IPS-18c (cell line): ENCODE data around the gene TENT5A.
"Not testable (repeated sequence)": the region's sequence is repeated elsewhere in the genome, so short reads cannot be mapped to it uniquely, and the experiment has no call there.

Experiments used
- H3K4me3 ChIP-seq: 2 replicates; pipeline ENCODE4 v1.7.0; 2013; ENCODE audit warnings: low read depth, mild to moderate bottlenecking, low read length, moderate library complexity; ENCODE audit not compliant: insufficient read depth
- H3K9me3 ChIP-seq: one replicate; pipeline ENCODE4 v1.6.1; 2013; ENCODE audit warnings: mild to moderate bottlenecking, low read length, moderate library complexity; ENCODE audit not compliant: control insufficient read depth, insufficient read depth

TENT5A gene

DNA sequence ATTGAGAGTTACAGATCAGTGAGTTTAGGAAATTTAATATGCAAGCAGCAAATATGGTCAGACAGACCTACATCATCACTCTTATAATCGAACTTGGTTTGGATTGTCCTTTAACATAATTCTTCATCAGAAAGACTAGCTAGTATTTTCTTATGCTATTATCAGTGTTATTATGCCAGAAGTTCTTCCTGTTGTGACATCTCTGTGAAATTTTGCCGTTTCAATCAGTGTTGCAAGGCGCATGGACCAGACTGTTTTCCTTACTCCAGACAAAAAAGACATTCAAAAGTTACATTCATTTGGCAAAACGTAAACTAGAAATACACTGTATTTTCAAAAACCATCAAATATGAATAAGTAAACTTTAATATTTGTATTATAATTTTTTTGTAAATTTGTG, 5.7 kb upstream of the TENT5A start:
- no peaks in the 10 kb centered on the region for H3K9me3 ChIP-seq
- H3K4me3 ChIP-seq, result no peak overlapping the region

DNA sequence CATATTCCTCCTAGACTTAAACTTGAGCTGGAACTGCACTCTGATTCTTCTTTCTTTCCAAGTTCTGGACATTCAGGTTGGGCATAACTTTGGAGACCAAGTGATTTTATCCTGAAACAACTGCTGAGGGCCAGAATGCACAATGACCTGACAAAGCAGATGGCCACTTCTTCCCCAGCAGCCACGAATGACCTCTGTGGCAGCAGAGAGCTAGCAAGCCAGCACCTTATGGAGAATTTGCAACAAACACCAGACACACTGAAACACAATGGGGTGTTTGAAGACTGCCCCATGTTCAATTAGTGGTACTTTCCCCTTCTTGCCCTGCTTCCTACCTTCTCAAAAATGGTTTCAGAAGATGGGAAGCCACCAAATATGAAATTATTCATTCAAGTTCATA, 4.2 kb upstream of the TENT5A start:
- no peaks in the 10 kb centered on the region for H3K9me3 ChIP-seq
- no peak overlapping the region for H3K4me3 ChIP-seq

- Histone ChIP-seq H3K4me3 (no peak overlapping the region), H3K9me3 (no peaks in the 10 kb centered on the region)
Observed at GRCh38 chr6:81755551-81755950, 3.1 kb upstream of the TENT5A start.

DNA sequence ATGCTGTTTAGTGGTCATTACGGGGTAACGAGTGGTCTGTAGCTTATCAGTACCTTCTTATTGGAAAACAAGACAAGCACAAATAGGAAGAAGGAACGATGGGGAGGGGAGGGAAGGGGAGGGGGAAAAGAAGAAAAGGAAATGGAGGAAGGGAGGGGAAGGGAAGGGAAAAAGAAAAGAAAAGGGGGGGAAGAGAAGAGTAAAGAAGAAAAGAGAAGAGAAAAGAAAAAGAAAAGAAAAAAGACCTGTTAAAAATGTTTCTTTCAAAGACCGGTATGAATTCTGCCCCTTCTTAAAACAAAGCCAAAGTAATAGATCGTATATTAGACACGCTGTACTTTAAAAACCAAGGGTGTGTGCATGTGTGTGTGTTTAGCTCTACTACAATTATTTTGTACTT, 2.4 kb upstream of the TENT5A start:
- no peaks in the 10 kb centered on the region for H3K9me3 ChIP-seq
- no peak overlapping the region for H3K4me3 ChIP-seq

DNA sequence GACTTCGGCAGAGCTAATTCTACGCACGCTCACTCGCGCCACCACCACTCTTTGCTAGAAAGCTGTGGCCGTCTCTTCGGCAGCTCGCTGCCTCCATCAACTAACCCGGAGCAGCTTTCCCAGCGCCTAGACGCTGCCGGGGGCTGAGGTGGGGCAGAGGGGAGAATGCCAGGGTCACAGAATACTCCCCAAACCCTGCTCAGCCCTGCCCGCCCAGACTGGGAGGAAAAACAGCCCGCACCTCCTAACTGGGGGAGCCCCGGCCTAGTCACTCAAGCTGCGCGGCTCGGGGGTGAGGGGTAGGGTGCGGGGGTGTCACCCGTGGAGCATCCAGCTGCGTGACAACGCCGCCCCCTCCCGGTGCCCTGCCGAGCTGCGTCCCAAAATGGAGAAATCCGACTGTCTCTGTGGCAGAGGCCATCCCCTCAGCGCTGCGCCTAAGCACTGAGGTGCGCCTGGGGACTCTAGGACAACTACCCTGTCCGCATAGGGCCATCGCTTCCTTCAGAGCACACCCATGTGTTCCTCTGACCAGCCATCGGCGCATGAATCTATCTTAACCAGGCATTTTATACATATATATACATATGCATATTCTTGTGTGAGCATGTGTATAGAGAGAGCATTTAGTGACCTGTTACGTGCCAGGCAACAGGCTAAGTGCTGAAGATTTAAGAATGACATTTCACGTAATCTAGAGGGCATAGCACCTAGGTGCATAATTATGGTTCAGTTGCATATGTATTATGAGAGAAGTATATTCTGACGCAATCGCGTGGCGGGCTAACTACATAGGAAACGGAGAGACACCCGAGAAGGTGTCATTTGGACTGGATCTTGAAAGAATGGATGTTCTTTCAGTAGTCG, 1.5 kb upstream of the TENT5A start:
- Histone ChIP-seq H3K4me3 (peak overlapping the region; percentile 91), H3K9me3 (no peaks in the 10 kb centered on the region)

DNA sequence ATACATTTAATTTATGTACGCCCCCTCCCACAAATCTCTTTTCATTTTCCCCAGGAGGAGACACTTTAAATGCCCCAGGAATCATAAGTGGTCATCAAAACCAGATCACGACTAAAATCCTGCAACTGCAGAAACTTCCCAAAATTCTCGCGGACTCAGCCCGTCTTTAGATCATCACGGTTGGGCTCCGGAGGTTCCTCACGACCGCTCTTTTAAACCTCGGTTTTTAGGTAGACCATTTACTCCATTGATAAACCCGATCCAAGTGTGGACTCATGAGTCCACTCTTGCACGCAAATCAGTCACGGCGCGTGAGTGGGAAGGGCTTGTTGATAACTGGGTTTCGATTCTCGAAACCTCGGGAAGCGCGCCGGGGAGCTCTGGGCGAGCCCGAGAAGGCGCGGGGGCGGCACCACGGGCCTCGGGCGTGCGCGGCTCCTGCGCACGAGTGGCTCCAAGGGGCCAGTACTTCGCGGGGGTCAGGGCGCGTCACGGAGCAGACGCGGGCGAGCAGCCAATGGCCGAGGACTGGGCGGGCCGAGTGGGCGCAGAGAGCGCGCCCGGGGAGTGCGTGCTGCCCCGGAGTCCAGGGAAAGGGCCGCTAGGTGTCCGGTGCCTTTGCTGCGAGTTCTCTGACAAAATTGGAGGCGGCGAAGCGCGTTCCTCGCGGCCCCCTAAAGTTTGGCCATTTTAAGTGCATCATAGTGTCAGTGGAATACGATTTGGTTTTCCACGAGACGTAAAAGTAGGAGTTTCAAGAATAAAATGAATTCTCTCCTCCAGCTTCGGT, 635 bp upstream of the TENT5A start:
- H3K4me3 ChIP-seq, result peak overlapping the region; percentile 91
- no peaks in the 10 kb centered on the region for H3K9me3 ChIP-seq

DNA sequence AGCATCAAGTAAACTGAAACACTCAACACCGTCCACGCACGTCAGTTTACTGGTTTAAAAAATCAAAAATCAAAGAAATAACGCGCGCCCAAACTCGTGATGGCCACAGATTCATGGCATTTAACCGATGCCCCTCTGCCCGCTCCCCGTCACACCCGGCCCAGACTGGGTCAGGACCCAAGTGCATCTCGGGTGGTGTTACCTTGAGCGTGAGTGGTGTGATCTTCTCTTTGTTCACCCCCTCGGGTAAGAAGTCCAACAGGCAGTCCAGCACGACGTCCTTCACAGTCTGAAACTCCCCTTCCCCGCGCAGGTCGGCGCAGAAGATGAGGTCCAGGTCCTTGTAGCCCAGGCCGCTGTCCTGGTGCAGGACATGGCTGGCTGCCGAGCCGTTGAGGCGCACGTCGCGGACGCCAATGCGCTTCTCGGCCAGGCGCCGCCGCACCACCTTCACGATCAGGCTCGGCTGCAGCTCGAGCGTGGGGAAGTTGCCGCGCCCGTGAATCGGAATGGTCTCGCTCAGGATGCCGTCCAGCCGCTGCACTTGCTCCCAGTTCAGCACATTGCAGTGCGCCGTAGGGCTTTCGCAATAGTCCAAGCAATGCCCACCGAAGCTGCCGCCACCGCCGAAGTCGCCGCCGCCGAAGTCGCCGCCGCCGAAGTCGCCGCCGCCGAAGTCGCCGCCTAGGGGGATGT, 945 bp downstream of the TENT5A start:
- Histone ChIP-seq H3K9me3 (no peaks in the 10 kb centered on the region), H3K4me3 (peak overlapping the region; percentile 91)

DNA sequence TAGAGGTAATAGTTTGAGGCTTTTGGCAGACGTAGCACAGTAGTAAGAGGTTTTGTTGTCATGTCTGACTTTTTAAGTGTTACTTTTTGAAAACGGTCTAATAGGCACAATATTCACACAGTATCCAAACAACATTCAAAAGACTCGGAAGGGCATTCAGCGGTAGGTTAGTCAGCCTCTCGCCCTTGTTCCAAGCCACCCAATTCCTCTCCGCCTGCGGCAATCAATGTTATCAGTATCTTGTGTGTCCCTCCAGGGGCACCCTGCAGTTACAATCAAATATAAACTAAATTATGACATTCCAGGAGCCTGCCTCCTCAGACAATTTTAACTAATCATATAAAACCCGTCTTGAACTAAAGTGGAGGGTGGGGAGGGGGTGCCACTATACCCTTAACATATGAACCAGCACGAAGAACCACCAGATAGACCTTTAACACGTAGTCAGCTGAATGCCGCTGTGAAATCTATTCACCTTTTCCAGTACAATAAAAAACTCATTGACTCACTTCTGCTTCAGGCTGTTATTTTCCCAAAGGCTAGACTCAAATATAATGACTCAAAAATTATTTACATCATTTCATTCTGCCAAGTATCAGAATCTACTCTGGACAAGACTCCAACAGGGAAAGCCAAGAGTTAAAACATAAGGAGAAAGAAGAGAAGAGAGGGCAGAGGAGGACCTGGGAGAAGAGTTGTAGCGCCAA, 1.6 kb downstream of the TENT5A start:
- Histone ChIP-seq H3K4me3 (peak overlapping the region; percentile 91; the same call in 1 of the 2 replicates), H3K9me3 (no peaks in the 10 kb centered on the region)

DNA sequence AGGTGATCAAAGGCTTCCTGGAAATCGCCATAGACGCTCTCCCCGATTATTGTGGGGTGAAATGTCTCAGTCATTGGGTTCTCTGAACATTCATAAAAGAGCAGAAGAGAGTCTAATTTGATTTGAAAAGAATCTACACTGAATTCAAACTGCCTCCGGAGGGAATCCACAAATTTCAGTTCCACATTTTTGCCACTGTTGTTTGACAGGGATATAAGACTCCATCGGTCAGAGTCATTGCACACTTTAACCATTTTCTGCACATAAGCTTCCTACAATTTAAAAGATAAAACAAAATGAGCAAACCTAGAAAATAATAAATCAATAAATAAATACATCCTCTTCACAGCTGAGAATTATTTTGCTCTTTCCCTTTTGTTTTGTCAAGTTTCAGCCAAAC, 2.3 kb downstream of the TENT5A start:
- no peaks in the 10 kb centered on the region for H3K9me3 ChIP-seq
- H3K4me3 ChIP-seq, result no peak overlapping the region

DNA sequence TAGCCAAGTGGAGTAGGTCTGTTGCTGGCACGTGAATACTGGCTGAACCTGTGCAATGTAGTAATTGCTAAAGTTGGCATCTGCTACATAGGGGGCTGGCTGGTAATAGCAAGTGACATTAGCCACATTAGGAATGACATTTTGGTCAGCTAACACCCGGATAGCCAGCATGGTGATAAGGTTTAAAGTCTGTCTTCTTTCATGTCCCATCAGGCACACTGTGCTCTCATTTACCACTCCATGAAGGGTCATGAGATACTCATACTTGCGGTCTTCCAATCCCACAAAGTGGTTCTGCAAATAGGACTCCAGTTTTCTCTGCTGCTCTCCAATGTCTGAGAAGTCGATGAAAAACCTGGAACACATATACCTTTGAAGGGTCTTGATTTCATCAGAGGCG, 2.8 kb downstream of the TENT5A start:
- no peak overlapping the region for H3K4me3 ChIP-seq
- H3K9me3 ChIP-seq, result no peaks in the 10 kb centered on the region

GRCh38 chr6:81748994-81749393, 3.5 kb downstream of the TENT5A start:
- H3K4me3 ChIP-seq, result no peak overlapping the region
- no peaks in the 10 kb centered on the region for H3K9me3 ChIP-seq

GRCh38 chr6:81747327-81747726, 5.2 kb downstream of the TENT5A start:
- H3K9me3 ChIP-seq, result no peaks in the 10 kb centered on the region
- no peak overlapping the region for H3K4me3 ChIP-seq

- no peak overlapping the region for H3K4me3 ChIP-seq
- no peaks in the 10 kb centered on the region for H3K9me3 ChIP-seq
Observed at GRCh38 chr6:81744131-81744530, 8.3 kb downstream of the TENT5A start.

GRCh38 chr6:81743649-81744048, 8.8 kb downstream of the TENT5A start:
- Histone ChIP-seq H3K4me3 (no peak overlapping the region), H3K9me3 (no peaks in the 10 kb centered on the region)

GRCh38 chr6:81741689-81742088, 10.8 kb downstream of the TENT5A start:
- Histone ChIP-seq H3K9me3 (no peaks in the 10 kb centered on the region), H3K4me3 (no peak overlapping the region)

DNA sequence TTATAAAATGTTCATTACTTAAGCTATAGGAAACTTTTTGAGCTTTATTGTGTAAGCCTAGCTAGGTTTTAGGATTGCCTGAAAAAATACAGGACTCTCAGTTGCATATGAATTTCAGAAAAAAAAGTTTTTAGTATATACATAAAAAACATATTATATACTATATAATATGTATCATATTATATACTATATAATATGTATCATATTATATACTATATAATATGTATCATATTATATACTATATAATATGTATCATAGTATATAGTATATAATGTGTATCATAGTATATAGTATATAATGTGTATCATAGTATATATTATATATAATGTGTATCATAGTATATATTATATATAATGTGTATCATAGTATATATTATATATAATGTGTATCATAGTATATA, 11.9 kb downstream of the TENT5A start:
- not testable (repeated sequence) for H3K9me3 ChIP-seq, H3K4me3 ChIP-seq
